Rectal smooth muscle tissue (tissue), 1 donor: ENCODE results near the gene MFAP3L.
"Not testable (repeated sequence)": the region's sequence is repeated elsewhere in the genome, so short reads cannot be mapped to it uniquely, and the experiment has no call there.

ENCODE experiments used
- H3K27ac ChIP-seq: one replicate; pipeline ENCODE4 v1.7.0; 2013; ENCODE audit warnings: low read depth, low read length, inconsistent platforms
- H3K27me3 ChIP-seq: one replicate; pipeline ENCODE4 v1.7.0; 2013; ENCODE audit warnings: low read length; ENCODE audit not compliant: control insufficient read depth, insufficient read depth
- H3K36me3 ChIP-seq: one replicate; pipeline ENCODE4 v1.7.0; 2013; ENCODE audit warnings: low read length; ENCODE audit not compliant: control insufficient read depth, insufficient read depth
- H3K4me1 ChIP-seq: one replicate; pipeline ENCODE4 v1.7.0; 2013; ENCODE audit warnings: low read length; ENCODE audit not compliant: control insufficient read depth, insufficient read depth
- H3K4me3 ChIP-seq: one replicate; pipeline ENCODE4 v1.7.0; 2013; ENCODE audit warnings: low read length
- H3K9ac ChIP-seq: one replicate; pipeline ENCODE4 v1.7.0; 2013; ENCODE audit warnings: low read length

MFAP3L gene

GRCh38 chr4:169948271-169948670, 77.9 kb downstream of the MFAP3L start:
- no peak overlapping the region for H3K27ac ChIP-seq
- H3K4me3 ChIP-seq: no peak overlapping the region
- H3K4me1 ChIP-seq: no peaks in the 10 kb centered on the region
- no peaks in the 10 kb centered on the region for H3K27me3 ChIP-seq
- no peaks in the 10 kb centered on the region for H3K36me3 ChIP-seq
- no peak overlapping the region for H3K9ac ChIP-seq

DNA sequence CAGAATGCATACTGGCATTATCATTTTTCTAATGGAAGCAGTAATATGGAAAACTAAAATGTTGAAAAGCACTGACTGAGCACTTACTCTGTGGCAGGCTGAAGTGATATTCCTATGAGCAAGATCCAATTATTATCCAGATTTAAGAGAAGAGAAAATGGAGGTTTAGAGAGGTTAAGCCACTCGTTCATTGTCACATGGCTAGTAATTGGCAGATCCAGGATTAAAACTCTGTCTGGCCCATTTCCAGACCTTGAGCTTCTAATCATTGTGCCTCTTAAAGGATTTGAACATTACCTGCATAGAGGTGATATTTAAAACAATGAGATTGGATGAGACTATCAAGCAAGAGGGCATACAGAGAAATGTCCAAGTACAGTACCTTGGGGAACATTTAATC, 80.6 kb downstream of the MFAP3L start:
- H3K4me3 ChIP-seq: no peak overlapping the region
- no peaks in the 10 kb centered on the region for H3K4me1 ChIP-seq
- H3K9ac ChIP-seq: no peak overlapping the region
- H3K27me3 ChIP-seq: no peaks in the 10 kb centered on the region
- H3K27ac ChIP-seq: no peak overlapping the region
- no peaks in the 10 kb centered on the region for H3K36me3 ChIP-seq

GRCh38 chr4:169943601-169944000, 82.6 kb downstream of the MFAP3L start:
- H3K9ac ChIP-seq, H3K27ac ChIP-seq, H3K36me3 ChIP-seq, H3K27me3 ChIP-seq, H3K4me3 ChIP-seq, H3K4me1 ChIP-seq: not testable (repeated sequence)

DNA sequence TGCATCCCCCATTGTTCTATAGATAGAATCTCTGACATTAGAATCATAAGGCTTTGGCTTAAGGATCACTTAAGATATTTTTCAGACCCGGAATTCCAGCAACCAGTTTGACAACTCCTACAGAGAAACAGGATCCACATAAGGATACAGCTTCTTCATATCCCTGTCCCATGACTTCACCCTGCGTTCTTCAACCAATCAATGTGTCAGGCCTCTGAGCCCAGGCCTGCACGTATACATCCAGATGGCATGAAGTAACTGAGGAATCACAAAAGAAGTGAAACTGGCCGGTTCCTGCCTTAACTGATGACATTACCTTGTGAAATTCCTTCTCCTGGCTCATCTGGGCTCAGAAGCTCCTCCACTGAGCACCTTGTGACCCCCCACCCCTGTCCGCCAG, 85.1 kb downstream of the MFAP3L start:
- no peaks in the 10 kb centered on the region for H3K4me1 ChIP-seq

GRCh38 chr4:169940460-169940859, 85.7 kb downstream of the MFAP3L start:
- Histone ChIP-seq H3K27ac (no peak overlapping the region), H3K4me3 (no peak overlapping the region), H3K9ac (no peak overlapping the region), H3K36me3 (no peaks in the 10 kb centered on the region), H3K27me3 (no peaks in the 10 kb centered on the region), H3K4me1 (no peaks in the 10 kb centered on the region)

More for the DNA sequence above, 85.1 kb downstream of the MFAP3L start:
- Histone ChIP-seq H3K9ac (no peak overlapping the region), H3K36me3 (no peaks in the 10 kb centered on the region), H3K27me3 (no peaks in the 10 kb centered on the region), H3K27ac (no peak overlapping the region), H3K4me3 (no peak overlapping the region)
